Measurements from ENCODE around the gene EHBP1.

DNA sequence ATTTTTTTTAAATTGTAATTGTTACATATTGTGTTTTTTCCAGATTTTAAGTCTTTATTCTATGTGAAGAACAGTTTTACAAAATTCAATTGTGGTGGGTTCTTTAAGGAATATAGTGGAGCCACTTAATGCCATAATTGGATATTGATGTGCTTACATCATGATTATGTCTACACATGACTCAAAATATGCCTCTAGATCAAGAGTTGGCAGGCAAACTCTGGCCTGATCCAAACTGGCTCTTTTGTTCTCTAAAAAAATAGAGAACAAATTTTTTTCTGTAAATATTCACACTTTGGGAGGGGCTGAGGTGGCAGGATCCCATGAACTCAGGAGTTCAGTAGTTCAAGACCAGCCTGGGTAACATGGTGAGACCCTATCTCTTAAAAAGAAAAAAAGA, 8.3 kb downstream of the EHBP1 start:
- TF ChIP-seq, protein P1, sequence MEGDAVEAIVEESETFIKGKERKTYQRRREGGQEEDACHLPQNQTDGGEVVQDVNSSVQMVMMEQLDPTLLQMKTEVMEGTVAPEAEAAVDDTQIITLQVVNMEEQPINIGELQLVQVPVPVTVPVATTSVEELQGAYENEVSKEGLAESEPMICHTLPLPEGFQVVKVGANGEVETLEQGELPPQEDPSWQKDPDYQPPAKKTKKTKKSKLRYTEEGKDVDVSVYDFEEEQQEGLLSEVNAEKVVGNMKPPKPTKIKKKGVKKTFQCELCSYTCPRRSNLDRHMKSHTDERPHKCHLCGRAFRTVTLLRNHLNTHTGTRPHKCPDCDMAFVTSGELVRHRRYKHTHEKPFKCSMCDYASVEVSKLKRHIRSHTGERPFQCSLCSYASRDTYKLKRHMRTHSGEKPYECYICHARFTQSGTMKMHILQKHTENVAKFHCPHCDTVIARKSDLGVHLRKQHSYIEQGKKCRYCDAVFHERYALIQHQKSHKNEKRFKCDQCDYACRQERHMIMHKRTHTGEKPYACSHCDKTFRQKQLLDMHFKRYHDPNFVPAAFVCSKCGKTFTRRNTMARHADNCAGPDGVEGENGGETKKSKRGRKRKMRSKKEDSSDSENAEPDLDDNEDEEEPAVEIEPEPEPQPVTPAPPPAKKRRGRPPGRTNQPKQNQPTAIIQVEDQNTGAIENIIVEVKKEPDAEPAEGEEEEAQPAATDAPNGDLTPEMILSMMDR (IDR thresholded peaks at IDR 0.05; ENCODE audit: low read depth, low read length, poor library complexity, severe bottlenecking) = no peak
- TF ChIP-seq EZH2phosphoT487 (IDR thresholded peaks at IDR 0.05; ENCODE audit: borderline replicate concordance, low read length) = no peak
